Mucosa of descending colon (tissue), 3 donors: ENCODE results near the gene CHMP6. TPM values are rescaled to one million over a fixed set of nuclear protein-coding genes. Genes with fewer than 3 reads are reported as not detected.

Source experiments
- ATAC-seq: fragments of 200-7000 bp; cut with Tn5 transposase; one replicate; pipeline ENCODE4 v1.9.1; 2020; ENCODE audit warnings: mild to moderate bottlenecking, moderate library complexity
- DNase-seq, 3 donors: peaks; one replicate each; pipeline ENCODE4 v3.0.0-alpha.2; 2020
- H3K36me3 ChIP-seq: fragments of 200-600 bp; one replicate; pipeline ENCODE4 v1.8.0; 2021; ENCODE audit warnings: low read depth, mild to moderate bottlenecking
- H3K4me1 ChIP-seq: fragments of 200-600 bp; one replicate; pipeline ENCODE4 v1.8.0; 2021; ENCODE audit warnings: low read depth, mild to moderate bottlenecking
- H3K4me3 ChIP-seq: fragments of 200-600 bp; one replicate; pipeline ENCODE4 v1.8.0; 2021; ENCODE audit warnings: mild to moderate bottlenecking
- H3K9me3 ChIP-seq: fragments of 200-600 bp; one replicate; pipeline ENCODE4 v1.8.0; 2021; ENCODE audit warnings: mild to moderate bottlenecking
- intact Hi-C, 2 donors: fragments of 100-400 bp; cut with DNase I in 1 of 2; cut with micrococcal nuclease in 1 of 2; formaldehyde crosslinking; loops; one replicate each; pipeline versions ENCODE4 v1.11.0 to v1.11.1; 2022; cut with DNase I, micrococcal nuclease
- total RNA-seq, 3 donors: library from RNA; stranded (reverse); fragmentation: NEBNext Ultra II Directional in 2 of 3; extraction: Animal tissue kit (Norgen Biotek cat#: 25700) in 2 of 3; gene quantifications; one replicate each; pipeline versions ENCODE4 v1.2.1 to v1.2.4, GENCODE V29; 2021 to 2023
- TF ChIP-seq, protein P1 (sequence below): fragments of 200-600 bp; IDR thresholded peaks from one replicate; pipeline ENCODE4 v1.8.0; 2022; ENCODE audit warnings: antibody characterized with exemption, mild to moderate bottlenecking
- donor health status: DM: no; HTN: no; CAD: no; lungs with moderate emphysema.
- donor health status: DM: no; HTN: no; CAD: no.
- donor health status: DM: no; HTN: yes; CAD: no.

Gene CHMP6
- total RNA-seq, 3 donors from 2014 or later, result 35.1 to 43.9 (median 35.4) TPM

GRCh38 chr17:81037798-81038733, 46.4 kb downstream of the CHMP6 start:
- no peak for DNase-seq
- no peak overlapping the region for H3K4me3 ChIP-seq

GRCh38 chr17:81039096-81039495, 47.5 kb downstream of the CHMP6 start:
- DNase-seq (no peak), ATAC-seq (no peak)
- Histone ChIP-seq H3K4me3 (no peak overlapping the region), H3K36me3 (no peaks in the 10 kb centered on the region), H3K9me3 (no peaks in the 10 kb centered on the region), H3K4me1 (peaks cover 14% of the 10 kb centered on the region)
- TF ChIP-seq, protein P1, sequence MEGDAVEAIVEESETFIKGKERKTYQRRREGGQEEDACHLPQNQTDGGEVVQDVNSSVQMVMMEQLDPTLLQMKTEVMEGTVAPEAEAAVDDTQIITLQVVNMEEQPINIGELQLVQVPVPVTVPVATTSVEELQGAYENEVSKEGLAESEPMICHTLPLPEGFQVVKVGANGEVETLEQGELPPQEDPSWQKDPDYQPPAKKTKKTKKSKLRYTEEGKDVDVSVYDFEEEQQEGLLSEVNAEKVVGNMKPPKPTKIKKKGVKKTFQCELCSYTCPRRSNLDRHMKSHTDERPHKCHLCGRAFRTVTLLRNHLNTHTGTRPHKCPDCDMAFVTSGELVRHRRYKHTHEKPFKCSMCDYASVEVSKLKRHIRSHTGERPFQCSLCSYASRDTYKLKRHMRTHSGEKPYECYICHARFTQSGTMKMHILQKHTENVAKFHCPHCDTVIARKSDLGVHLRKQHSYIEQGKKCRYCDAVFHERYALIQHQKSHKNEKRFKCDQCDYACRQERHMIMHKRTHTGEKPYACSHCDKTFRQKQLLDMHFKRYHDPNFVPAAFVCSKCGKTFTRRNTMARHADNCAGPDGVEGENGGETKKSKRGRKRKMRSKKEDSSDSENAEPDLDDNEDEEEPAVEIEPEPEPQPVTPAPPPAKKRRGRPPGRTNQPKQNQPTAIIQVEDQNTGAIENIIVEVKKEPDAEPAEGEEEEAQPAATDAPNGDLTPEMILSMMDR, result no peak
- intact Hi-C loops, result no loop called here

More at GRCh38 chr17:81037798-81038733, 46.4 kb downstream of the CHMP6 start:
- TF ChIP-seq, protein P1, result no peak
- peaks cover 11% of the 10 kb centered on the region for H3K4me1 ChIP-seq
- H3K9me3 ChIP-seq, result no peaks in the 10 kb centered on the region
- intact Hi-C loops, result no loop called here
- no peak for ATAC-seq
- H3K36me3 ChIP-seq, result no peaks in the 10 kb centered on the region

GRCh38 chr17:81039854-81040758, 48.5 kb downstream of the CHMP6 start:
- no peak overlapping the region for H3K4me3 ChIP-seq
- H3K9me3 ChIP-seq, result no peaks in the 10 kb centered on the region
- H3K36me3 ChIP-seq, result no peaks in the 10 kb centered on the region
- ATAC-seq (peak; percentile 6), DNase-seq (peak in 1 of 3 donors; percentile 40)
- intact Hi-C loops, result no loop called here
- TF ChIP-seq, protein P1, result no peak
- H3K4me1 ChIP-seq, result peaks cover 24% of the 10 kb centered on the region

DNA sequence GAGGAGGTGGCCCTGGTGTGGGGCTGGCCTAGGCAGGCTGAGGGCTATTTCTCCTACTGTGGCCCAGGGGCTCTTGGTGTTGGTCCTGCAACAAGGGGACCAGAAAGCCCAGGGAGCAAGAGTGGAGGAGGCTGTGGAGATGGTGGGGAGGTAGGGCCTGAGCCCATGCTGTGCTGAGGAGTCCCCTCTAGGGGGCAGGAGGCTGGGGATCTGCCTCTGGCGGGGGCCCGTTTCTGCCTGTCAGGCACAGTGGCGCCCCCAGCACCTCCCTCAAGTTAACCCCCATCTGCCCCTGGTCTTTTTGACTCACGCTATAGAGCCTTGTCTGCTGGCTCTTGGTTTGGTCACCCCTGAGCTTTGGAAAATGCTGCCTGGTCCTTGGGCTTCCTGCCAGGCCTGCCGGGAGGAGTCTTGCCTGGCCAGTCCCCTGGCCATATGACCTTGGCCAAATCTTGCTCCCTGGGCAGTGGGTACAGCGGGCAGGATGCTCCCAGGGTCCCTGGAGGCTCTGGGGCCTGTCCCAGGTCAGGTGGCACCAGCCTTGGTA, 49.2 kb downstream of the CHMP6 start:
- no peak for DNase-seq
- Histone ChIP-seq H3K9me3 (no peaks in the 10 kb centered on the region), H3K4me3 (no peak overlapping the region), H3K4me1 (peaks cover 32% of the 10 kb centered on the region), H3K36me3 (no peaks in the 10 kb centered on the region)
- intact Hi-C loops, result no loop called here
- peak; percentile 8 for ATAC-seq
- TF ChIP-seq, protein P1, result no peak

DNA sequence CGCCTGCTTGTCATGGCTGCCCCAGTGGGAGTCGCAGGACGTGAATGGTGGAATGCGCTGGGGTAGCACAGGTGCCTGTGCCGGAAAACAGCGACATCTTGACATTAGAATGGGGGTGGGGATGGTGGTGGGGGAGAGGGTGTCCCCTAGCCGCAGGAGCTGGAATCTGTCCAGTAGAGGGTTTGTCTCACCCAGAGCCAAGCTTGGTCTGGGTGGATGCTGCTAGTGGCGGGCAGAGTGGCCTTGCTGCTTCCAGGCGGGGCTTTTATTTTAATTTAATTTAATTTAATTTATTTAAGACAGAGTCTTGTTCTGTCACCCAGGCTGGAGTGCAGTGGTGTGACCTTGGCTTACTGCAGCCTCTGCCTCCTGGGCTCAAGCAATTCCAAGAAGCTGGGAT, 51.0 kb downstream of the CHMP6 start:
- DNase-seq, result no peak
- Histone ChIP-seq H3K4me3 (no peak overlapping the region), H3K4me1 (peaks cover 27% of the 10 kb centered on the region), H3K36me3 (no peaks in the 10 kb centered on the region), H3K9me3 (no peaks in the 10 kb centered on the region)
- no peak for ATAC-seq
- TF ChIP-seq, protein P1, result no peak
- intact Hi-C loops, result no loop called here
